Activated B cell treated with CpG ODN at 0.5 μM for 24 hours (primary cell): Measurements from ENCODE around the gene EPGN. TPM values are rescaled to one million over a fixed set of nuclear protein-coding genes. Genes with fewer than 3 reads are reported as not detected.
"Not testable (repeated sequence)": the region's sequence is repeated elsewhere in the genome, so short reads cannot be mapped to it uniquely, and the experiment has no call there.

Source experiments
- ATAC-seq: fragments of 200-7000 bp; cut with Tn5 transposase; one replicate; pipeline ENCODE4 v1.10.0; 2021; ENCODE audit warnings: low read depth, mild to moderate bottlenecking, moderate library complexity
- CTCF ChIA-PET: fragments of 350-600 bp; sonication (Branson Sonifier 250); formaldehyde crosslinking; loops from one replicate; lab custom pipeline; 2021; ENCODE audit warnings: antibody characterized with exemption; lab: Charles Lee
- POLR2A ChIA-PET: fragments of 350-600 bp; sonication (Branson Sonifier 250); formaldehyde crosslinking; loops from one replicate; lab custom pipeline; 2021; ENCODE audit warnings: antibody characterized with exemption; lab: Charles Lee
- DNase-seq: peaks from one replicate; pipeline ENCODE4 v3.0.0; 2022
- H3K27ac Mint-ChIP-seq: one replicate; pipeline ENCODE4 v1.8.0; 2020; ENCODE audit warnings: mixed read lengths
- H3K27me3 Mint-ChIP-seq: one replicate; pipeline ENCODE4 v1.8.0; 2021; ENCODE audit warnings: mixed read lengths
- H3K36me3 Mint-ChIP-seq: one replicate; pipeline ENCODE4 v1.8.0; 2021; ENCODE audit warnings: low read depth, mixed read lengths
- H3K4me1 Mint-ChIP-seq: one replicate; pipeline ENCODE4 v1.8.0; 2021; ENCODE audit warnings: mixed read lengths
- H3K4me3 Mint-ChIP-seq: one replicate; pipeline ENCODE4 v1.8.0; 2020; ENCODE audit warnings: mild to moderate bottlenecking, mixed read lengths
- H3K9me3 Mint-ChIP-seq: one replicate; pipeline ENCODE4 v1.8.0; 2020; ENCODE audit warnings: mixed read lengths
- intact Hi-C: fragments of 100-400 bp; cut with micrococcal nuclease; formaldehyde crosslinking; loops from one replicate; pipeline ENCODE4 v1.15.1; 2024
- total RNA-seq: library from RNA; stranded (reverse); gene quantifications from 2 replicates; pipeline ENCODE4 v1.2.3, GENCODE V29; 2022
- TF ChIP-seq, protein P1 (sequence below): fragments of 200-600 bp; IDR thresholded peaks from one replicate; pipeline ENCODE4 v1.8.0; 2022; ENCODE audit warnings: antibody characterized with exemption, mild to moderate bottlenecking

Gene EPGN
- total RNA-seq, 1 donor from 2014 or later: not detected

DNA sequence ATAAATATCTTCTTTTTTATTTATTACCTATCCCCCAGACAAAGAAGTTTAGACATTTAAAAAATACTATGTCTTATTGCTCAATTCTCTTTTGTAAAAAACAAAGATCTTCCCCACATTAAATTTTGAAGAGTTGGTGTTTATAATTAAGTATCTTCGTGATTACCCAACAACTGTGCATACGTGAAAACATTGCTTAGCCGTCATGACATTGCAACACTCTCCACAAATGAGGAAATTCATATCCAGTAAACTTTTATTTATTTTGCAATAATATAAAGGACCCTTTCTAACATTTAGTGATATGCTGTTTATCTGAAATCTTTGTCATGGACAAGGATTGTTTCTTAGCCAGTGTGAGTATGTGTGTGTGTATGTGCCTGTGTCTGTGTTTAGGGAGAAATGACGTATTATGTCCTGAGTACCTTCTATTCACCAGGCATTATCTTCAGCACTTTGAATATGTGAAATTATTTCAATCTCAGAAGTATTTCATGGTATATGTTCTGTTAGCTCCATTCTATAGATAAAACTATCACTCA, 30.6 kb downstream of the EPGN start:
- H3K4me3 Mint-ChIP-seq: no peak overlapping the region
- peaks cover 7% of the 10 kb centered on the region for H3K4me1 Mint-ChIP-seq
- POLR2A ChIA-PET: no interaction called here
- intact Hi-C loops: no loop called here
- ATAC-seq (no peak), DNase-seq (no peak)
- peaks cover 15% of the 10 kb centered on the region for H3K9me3 Mint-ChIP-seq
- CTCF ChIA-PET: no interaction called here
- H3K36me3 Mint-ChIP-seq: no peaks in the 10 kb centered on the region
- TF ChIP-seq, protein P1, sequence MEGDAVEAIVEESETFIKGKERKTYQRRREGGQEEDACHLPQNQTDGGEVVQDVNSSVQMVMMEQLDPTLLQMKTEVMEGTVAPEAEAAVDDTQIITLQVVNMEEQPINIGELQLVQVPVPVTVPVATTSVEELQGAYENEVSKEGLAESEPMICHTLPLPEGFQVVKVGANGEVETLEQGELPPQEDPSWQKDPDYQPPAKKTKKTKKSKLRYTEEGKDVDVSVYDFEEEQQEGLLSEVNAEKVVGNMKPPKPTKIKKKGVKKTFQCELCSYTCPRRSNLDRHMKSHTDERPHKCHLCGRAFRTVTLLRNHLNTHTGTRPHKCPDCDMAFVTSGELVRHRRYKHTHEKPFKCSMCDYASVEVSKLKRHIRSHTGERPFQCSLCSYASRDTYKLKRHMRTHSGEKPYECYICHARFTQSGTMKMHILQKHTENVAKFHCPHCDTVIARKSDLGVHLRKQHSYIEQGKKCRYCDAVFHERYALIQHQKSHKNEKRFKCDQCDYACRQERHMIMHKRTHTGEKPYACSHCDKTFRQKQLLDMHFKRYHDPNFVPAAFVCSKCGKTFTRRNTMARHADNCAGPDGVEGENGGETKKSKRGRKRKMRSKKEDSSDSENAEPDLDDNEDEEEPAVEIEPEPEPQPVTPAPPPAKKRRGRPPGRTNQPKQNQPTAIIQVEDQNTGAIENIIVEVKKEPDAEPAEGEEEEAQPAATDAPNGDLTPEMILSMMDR: no peak
- peaks cover 15% of the 10 kb centered on the region for H3K27me3 Mint-ChIP-seq
- H3K27ac Mint-ChIP-seq: no peak overlapping the region

DNA sequence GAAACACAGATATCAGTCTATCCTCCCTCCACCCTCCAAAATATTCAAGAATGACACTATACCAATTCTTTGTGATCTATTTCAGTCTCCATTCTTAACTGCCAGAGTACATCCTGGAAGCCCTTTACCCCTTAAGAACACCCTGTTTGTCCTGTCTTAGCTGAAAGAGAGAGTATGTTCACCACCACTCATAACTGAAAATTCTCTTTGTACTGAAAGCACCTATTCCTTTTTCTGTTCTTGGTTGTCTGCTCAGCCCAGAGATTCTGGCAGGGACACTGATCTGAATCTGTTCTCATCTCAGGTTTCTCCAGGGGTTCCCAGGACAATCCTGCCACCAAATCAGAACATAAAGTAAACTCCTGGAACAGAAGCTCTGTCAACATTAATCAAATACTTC, 31.2 kb downstream of the EPGN start:
- POLR2A ChIA-PET: no interaction called here
- Mint-ChIP-seq H3K9me3 (peaks cover 16% of the 10 kb centered on the region), H3K4me1 (peaks cover 7% of the 10 kb centered on the region), H3K36me3 (no peaks in the 10 kb centered on the region), H3K27ac (no peak overlapping the region), H3K4me3 (no peak overlapping the region), H3K27me3 (peaks cover 10% of the 10 kb centered on the region)
- intact Hi-C loops: no loop called here
- TF ChIP-seq, protein P1: no peak
- DNase-seq (no peak), ATAC-seq (no peak)
- CTCF ChIA-PET: no interaction called here

- H3K9me3 Mint-ChIP-seq: peaks cover 18% of the 10 kb centered on the region
- H3K27me3 Mint-ChIP-seq, intact Hi-C loops, H3K4me1 Mint-ChIP-seq, DNase-seq, ATAC-seq, H3K36me3 Mint-ChIP-seq, CTCF ChIA-PET, POLR2A ChIA-PET, H3K27ac Mint-ChIP-seq, H3K4me3 Mint-ChIP-seq: not testable (repeated sequence)
Measured at GRCh38 chr4:74340421-74340820, 32.2 kb downstream of the EPGN start.

- Mint-ChIP-seq H3K27me3 (peaks cover 14% of the 10 kb centered on the region), H3K36me3 (no peaks in the 10 kb centered on the region), H3K9me3 (peaks cover 18% of the 10 kb centered on the region), H3K4me1 (no peaks in the 10 kb centered on the region), H3K4me3 (no peak overlapping the region), H3K27ac (no peak overlapping the region)
- ChIA-PET POLR2A (no interaction called here), CTCF (no interaction called here)
- ATAC-seq (no peak), DNase-seq (no peak)
- TF ChIP-seq, protein P1: no peak
- intact Hi-C loops: no loop called here
Measured at GRCh38 chr4:74344031-74344430, 35.8 kb downstream of the EPGN start.

GRCh38 chr4:74353858-74354257, 45.6 kb downstream of the EPGN start:
- H3K4me3 Mint-ChIP-seq: no peak overlapping the region
- no peak overlapping the region for H3K27ac Mint-ChIP-seq
- intact Hi-C loops: no loop called here
- H3K4me1 Mint-ChIP-seq: no peaks in the 10 kb centered on the region
- H3K9me3 Mint-ChIP-seq: no peaks in the 10 kb centered on the region
- no peak for DNase-seq
- ChIA-PET POLR2A (no interaction called here), CTCF (no interaction called here)
- peaks cover 7% of the 10 kb centered on the region for H3K27me3 Mint-ChIP-seq
- TF ChIP-seq, protein P1: no peak
- no peak for ATAC-seq
- no peaks in the 10 kb centered on the region for H3K36me3 Mint-ChIP-seq

DNA sequence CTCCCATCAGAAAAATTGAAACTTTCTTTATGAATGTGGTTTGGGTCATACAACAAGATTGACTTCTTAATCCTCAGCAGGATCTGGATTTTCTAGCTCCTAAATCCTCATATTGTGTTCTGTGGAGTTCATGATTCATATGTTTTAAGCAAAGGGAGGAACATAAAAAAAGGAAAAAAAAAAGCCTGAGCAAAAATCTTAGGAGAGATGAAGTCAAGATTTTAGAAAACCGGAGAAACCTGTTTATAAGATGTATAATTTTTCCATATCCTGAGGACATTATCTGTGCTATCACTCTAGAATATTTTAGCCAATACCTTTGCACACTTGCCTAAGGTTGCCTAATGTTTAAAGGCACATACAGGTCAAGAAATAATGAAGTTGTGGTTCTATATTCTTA, 49.7 kb downstream of the EPGN start:
- intact Hi-C loops: no loop called here
- Mint-ChIP-seq H3K36me3 (no peaks in the 10 kb centered on the region), H3K27me3 (peaks cover 15% of the 10 kb centered on the region), H3K9me3 (no peaks in the 10 kb centered on the region), H3K4me1 (no peaks in the 10 kb centered on the region), H3K27ac (no peak overlapping the region), H3K4me3 (no peak overlapping the region)
- no peak for ATAC-seq
- no peak for DNase-seq
- TF ChIP-seq, protein P1: no peak
- ChIA-PET POLR2A (no interaction called here), CTCF (interaction anchor here (0.8 kb wide), 1 partner anchor 174 kb away, joined by 3 read pairs; no protein-coding TSS in a partner anchor)
